ENCODE data around the gene CCDC106.

- no peak for TF ChIP-seq CTCF (IDR thresholded peaks at IDR 0.05)
- no peak for TF ChIP-seq POLR2A (IDR thresholded peaks at IDR 0.05)
These were observed 41.2 kb upstream of the CCDC106 start for GRCh38 chr19:55606817-55607216.
